Measurements from ENCODE around the gene CCDC60.
"Not testable (repeated sequence)": the region's sequence is repeated elsewhere in the genome, so short reads cannot be mapped to it uniquely, and the experiment has no call there.

CCDC60 gene

DNA sequence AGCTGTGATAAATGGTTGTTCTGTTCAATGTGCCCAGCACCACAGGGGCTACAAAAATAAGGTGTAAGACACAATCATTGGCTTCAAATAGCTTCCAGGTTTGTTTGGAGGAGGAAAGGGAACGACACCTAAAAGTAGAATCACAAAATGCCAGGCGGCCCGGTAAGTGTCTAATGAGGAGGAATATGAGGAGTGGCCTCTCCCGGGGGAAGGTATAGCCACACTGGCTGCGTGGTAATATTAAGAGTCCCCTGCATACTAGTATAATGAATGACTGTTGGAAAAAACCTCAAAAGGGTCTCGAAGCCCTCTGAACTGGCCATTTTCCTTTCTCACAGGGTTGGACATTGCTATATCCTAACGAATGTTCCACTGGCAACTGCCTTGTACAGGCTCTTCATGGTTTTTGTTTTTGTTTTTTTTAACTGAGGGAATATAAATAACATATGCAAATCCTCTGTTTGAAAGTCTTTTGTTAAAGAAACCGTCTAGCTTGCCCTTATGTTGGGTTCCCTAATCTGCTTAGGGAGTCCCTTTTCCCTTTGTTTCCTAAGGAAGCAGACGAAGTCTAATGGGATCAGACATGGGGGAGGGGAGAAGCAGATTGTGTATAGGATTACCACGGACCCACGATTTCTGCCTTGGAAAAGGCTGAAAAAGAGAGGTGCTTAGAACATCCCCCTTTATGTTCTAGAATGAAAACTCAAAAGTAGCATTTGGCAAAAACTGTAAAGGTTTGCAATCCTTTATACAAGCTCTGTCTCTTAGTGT, 4.2 kb downstream of the CCDC60 start:
- no peak for DNase-seq (ENCODE audit: low read depth)

DNA sequence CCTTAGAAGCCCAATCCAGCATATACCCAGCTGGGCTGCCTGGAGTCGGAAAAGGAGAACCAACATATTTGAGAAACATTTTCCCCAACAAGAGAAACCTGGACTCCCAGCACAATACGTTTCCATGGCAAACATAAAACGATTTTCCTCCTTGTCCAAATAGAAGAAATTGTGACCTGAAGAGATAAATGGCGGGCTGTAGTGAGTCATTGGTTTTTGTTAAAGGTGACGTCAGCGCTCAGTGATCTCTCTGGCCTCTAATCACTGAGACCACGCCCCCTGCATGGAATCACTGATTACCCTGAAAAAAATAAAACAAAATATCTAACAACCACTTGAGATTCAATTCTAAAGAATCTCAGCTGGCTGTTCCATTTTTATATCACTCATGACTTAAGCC, 6.0 kb downstream of the CCDC60 start:
- no peak for DNase-seq (ENCODE audit: low read depth)

DNA sequence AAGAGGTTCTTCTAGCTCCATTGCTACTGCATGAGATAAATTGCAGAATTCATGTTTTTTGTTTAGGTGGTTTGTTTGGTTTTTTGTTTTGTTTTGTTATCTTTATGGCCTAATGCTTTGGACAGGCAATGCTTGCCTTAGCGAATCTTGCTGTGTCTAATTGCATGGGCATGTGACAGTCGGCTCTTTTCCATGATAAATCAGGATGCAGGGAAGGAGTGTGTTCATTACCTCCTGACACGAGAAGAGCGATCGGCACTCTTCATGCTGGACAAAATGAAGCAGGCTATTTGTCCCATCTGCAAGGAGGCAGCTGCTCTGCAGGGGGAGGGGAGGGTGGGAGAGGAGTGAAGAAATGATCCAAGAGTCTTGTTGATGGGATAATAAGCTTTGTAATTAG, 6.5 kb downstream of the CCDC60 start:
- DNase-seq (ENCODE audit: low read depth), result no peak

DNA sequence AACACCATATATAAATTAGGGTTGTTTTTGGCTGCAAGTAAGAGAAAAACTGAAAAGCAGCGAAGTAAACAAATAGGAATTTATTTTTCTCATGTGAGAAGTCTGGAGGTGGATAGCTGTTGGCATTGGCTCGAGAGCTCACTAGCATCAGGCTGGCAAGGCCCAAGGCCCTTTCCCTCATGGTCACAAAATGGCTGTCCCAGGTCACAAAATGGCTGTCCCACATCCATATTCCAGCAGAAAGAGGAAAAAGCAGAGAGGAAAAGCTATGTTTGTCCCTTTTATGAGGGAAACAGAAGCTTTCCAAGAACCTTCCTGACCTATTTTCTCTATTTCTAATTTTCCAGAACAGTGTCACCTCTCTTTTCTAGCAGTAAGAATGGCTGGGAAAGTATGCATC, 7.5 kb downstream of the CCDC60 start:
- no peak for DNase-seq (ENCODE audit: low read depth)

DNA sequence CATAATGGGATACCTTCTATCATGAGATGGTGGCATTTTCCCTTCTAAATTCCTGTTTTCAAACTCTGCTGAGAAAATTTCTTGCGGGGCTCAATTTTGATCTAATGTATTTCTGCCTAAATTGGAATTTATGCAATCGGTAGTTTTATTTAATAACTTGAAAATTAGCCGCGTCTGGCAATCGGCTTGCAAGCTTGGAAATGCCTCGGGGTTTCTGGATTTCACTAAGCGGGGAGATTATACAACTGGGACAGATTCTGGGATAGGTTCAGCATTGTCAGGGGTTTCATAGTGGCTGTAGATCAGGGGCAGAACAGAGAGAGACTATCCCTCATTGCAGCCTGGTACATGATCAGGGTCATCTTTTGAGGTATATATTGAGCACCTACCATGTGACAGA, 8.6 kb downstream of the CCDC60 start:
- DNase-seq (ENCODE audit: low read depth), result no peak

DNA sequence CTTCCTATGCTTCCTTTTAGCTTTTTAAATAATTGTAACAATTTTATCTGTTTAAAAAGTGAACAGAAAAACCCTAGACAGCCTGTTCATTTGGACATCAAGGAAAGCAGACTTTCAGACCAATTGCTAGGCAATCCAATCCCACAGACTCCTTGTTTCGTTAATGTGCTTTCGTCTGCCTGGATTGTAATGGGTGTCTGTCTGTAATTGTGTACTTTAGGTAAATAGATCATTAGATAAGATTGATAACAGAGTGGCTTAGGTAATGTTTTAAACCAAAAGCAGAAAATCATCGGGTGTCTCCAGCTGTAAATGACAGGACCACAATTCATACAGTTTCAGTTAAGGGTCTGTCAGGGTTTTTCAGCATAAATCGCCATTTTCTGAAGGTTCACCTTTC, 19.6 kb downstream of the CCDC60 start:
- DNase-seq (ENCODE audit: low read depth), result no peak

DNA sequence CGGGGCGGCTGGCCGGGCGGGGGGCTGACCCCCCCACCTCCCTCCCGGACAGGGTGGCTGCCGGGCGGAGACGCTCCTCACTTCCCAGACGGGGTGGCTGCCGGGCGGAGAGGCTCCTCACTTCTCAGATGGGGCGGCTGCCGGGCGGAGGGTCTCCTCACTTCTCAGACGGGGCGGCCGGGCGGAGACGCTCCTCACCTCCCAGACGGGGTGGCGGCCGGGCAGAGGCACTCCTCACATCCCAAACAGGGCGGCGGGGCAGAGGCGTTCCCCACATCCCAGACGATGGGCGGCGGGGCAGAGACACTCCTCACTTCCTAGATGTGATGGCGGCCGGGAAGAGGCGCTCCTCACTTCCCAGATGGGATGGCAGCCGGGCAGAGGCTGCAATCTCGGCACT, 25.8 kb downstream of the CCDC60 start:
- DNase-seq (ENCODE audit: low read depth), result not testable (repeated sequence)

DNA sequence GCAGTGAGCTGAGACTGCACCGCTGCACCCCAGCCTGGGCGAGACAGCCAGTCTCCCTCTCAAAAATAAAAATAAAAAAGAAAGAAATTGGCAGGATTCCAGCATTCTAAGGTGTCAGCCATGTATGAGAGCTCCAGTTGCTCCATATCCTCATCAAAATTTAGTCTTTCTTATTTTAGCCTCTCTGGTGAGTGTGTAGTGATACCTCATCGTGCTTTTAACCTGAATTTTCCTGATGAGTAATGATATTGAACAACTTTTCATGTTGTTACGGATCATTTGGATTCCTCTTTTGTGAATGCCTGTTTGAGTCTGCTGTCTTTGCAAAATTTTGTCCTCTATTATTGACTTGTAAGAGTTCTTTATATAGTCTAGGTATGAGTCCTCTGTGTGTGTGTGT, 28.5 kb downstream of the CCDC60 start:
- no peak for DNase-seq (ENCODE audit: low read depth)

DNA sequence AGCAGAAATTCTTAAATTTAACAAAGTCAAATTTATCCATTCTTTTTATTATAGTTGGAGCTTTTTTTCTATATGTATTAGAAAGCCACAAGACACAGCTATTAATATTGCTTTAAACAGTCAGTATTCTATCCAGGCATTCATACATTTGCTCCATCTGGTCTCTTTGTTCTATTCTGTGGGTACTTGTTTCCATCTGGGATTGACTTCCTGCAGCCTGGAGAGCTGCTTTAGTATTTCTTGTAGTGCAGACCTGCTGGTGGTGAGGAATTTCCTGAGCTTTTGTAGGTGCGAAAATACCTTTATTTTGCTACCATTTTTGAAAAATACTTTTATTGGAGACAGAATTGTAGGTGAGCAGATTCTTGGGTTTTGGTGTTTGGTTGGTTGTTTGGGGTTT, 29.0 kb downstream of the CCDC60 start:
- DNase-seq (ENCODE audit: low read depth), result no peak

DNA sequence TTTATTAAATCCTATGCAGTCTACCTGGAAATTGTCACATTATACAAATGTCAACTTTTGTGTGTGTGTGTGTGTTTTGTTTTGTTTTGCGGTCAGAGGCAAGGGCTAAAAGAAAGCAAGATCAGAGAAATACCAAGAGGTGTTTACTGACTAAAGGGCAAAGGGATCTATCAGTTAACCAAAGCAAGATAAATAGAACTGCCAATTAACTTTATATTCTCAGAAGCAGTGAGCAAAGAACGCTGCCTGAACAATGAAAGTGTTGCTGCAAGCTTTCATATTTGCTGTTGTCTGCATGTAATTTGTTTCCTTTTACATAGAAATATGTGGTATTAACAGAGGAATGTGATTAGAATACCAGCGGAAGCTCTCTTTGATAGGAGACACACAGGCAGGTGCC, 30.9 kb downstream of the CCDC60 start:
- DNase-seq (ENCODE audit: low read depth), result no peak

DNA sequence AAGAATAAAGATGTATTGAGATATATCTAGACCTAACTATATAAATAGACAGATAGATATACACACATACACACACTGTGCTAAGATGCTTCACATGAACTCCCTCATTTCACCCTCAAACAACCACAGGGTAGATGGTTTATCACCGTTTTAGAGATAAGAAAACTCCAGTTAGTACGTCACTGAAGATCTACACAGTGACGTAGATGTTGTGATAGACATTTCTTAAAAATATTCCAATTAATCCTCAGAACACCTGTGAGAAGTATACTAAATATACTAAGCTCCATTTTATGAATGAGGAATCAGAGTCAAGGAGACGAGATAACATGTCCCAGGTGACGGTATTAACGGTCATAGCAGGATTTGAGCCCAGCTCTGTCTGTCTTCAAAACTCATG, 31.5 kb downstream of the CCDC60 start:
- DNase-seq (ENCODE audit: low read depth), result no peak

DNA sequence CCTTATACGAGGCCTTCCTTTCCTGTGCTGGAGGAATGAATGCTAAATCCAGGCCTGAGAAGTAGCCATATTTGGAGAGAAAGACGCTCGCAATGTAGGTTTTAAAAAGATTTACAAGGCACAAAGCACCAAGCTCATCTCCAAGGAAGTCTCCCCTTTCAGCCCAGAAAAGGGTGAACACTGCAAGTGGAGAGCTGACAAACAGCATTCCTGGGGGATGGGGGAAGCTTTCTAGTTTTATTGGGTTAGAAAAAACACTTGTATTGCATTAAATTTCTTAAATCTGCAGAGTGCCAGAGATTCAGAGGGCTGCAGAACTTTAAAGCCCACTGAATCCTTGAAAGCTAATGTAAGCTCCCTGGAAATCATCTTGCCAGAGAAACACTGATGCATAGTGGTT, 34.6 kb downstream of the CCDC60 start:
- no peak for DNase-seq (ENCODE audit: low read depth)

DNA sequence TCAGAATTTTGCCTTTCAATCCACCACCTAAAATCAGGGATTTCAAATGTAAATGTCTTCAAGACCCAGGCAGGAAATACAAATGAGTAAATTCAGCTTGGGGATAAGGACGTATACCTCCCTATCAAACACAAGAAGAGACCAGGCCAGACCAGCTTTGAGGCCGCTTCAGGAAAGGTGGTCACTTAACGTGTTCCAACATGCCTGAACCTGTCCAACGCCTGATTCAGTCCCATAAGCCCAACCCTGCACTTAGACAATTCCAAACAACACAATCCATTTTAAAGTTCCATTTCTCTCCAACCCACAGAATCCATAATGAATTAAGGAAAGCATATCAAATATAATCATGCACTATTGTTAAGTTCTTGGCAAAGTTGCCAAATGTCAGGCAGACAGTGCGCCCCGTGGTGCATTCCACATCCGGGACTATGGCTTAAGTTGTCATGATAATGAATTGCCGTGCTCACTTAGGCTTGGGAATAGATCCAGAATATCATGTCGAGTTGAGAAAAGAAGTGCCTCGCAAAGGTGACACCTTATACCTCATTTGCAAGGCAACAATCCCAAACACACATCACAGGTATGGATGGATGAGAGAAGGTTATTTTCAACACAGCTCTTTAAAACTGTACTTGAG, 35.5 kb downstream of the CCDC60 start:
- no peak for DNase-seq (ENCODE audit: low read depth)

DNA sequence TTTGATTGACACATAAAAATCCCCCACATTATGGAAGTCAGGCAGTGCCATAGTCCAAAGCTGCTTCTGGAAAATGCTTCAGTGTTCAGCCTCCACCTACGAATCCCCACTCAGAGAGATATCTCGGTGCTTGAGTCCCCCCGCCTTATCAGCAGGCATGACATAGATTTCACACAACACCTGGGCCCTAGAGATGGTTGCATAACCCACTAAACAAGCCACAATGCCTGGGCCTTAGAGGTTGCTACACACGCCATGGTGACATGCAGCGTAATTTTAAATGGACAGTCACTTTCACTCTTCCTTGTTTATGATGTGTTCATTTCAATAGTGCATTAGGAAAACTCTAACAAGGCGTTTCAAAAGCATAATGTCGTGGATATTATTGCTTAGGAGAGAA, 38.0 kb downstream of the CCDC60 start:
- no peak for DNase-seq (ENCODE audit: low read depth)

DNA sequence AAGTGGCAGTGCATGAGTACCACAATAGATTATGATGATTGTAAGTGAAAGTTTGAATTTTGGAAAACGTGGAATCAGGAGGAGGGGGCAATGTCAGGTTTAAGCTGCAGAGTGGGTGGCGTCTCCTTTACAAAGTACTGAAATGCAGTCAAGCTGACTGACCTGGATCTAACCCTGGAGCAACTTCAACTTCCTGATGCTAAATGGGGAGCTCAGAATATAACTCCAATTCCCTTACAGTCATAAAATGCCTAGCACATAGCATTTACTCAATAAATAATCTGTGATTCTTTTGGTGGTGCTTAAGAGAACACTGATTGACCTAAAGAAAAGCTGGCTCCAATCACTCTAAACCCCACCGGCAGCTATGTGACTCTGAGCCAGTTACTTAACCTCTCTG, 38.5 kb downstream of the CCDC60 start:
- no peak for DNase-seq (ENCODE audit: low read depth)

DNA sequence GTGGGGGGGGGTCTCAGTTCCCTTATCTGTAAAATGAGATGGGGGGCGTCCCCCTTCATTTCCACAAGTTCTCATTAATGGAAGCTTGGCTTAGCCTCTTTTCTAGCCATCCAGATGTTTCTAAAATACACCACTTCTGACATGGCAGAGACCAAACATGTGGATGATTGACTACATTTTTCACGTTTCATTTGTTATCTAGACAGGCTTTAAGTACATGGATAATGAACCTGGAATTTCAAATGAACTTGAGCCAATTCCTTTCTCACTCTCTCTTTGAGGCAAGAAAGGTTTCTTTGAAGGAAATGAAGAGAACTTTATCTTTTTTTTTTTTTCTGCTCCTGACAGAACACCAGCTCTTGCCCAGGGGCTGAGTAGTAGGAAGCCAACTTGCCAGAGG, 39.1 kb downstream of the CCDC60 start:
- DNase-seq (ENCODE audit: low read depth), result no peak

DNA sequence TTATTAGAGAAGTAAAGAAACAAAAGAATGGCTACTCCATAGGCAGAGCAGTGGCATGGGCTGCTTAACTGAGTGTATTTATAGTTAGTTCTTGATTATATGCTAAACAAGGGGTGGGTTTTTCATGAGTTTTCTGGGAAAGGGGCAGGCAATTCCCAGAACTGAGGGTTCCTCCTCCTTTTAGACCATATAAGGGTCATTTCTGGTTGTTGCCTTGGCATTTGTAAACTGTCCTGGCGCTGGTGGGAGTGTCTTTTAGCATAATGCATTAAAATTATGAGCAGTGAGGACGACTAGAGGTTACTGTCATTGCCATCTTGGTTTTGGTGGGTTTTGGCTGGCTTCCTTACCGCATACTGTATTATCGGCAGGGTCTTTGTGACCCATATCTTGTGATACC, 40.1 kb downstream of the CCDC60 start:
- no peak for DNase-seq (ENCODE audit: low read depth)

DNA sequence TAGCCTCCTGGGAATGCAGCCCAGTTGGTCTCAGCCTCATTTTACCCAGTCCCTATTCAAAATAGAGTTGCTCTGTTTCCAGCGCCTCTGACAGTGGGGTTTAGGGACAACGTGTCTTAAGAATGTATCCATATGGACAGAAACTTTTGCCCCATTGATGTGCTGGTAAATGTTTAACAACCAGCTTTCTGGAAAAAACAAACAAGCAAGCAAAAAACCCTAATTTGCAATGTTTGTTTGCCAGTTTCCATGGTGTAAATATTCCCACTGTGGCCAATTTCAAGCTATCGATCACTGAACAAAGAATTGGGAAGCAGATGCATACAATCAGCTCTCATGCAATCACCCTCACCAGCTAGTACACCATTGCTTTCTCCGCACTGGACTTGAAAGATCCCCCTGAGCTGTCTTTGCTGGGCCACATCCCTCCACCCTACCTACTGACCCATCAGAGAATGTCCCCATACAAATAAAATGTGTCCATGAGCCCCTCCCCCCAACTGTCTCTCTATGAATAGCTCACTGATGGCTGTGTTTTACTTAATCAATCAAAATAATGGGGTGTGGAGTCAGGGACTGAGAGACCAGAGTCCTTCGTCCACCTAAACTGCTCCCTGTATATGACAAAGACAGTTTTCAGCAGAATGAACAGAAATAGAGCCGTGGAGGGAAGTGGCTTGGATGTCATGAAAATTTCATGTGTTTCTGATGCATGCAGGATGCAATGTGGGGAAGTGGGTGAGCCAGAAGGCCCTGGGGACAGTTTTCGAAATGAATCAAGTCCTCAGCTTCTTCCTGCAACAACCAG, 40.8 kb downstream of the CCDC60 start:
- no peak for DNase-seq (ENCODE audit: low read depth)

DNA sequence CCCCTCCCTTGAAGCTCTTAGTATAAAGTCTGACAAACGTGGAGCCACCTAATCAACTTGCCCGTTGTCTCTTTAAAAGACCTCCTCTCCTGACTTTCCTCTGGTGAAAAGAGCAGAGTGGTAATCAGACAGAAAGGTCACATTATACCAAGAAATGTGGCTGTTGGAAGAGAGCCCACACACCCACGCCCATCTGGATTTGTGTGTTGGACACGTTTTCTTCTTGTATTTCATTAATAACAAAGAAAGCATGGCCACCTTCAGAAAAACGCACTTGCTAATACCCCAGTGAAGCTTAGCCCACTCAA, 41.3 kb downstream of the CCDC60 start:
- DNase-seq (ENCODE audit: low read depth), result no peak

DNA sequence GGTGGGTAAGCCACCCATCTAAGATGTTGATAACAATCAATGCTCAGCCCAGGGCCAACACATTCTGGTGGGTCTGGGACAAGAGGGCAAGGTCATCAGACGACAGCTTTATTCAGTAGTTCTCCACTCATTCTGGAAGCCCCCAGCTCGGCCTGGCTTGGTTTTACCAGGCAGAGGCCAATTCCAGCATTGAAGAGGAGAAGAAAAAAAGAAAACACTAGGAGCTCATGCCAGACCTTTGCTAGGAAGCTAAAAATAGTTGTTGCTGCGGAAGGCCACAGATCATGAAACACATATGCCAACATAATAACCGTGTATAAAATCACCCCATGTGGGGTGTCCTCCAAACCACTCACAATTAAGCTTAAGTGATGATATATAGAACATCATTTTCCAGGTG, 44.4 kb downstream of the CCDC60 start:
- DNase-seq (ENCODE audit: low read depth), result no peak

DNA sequence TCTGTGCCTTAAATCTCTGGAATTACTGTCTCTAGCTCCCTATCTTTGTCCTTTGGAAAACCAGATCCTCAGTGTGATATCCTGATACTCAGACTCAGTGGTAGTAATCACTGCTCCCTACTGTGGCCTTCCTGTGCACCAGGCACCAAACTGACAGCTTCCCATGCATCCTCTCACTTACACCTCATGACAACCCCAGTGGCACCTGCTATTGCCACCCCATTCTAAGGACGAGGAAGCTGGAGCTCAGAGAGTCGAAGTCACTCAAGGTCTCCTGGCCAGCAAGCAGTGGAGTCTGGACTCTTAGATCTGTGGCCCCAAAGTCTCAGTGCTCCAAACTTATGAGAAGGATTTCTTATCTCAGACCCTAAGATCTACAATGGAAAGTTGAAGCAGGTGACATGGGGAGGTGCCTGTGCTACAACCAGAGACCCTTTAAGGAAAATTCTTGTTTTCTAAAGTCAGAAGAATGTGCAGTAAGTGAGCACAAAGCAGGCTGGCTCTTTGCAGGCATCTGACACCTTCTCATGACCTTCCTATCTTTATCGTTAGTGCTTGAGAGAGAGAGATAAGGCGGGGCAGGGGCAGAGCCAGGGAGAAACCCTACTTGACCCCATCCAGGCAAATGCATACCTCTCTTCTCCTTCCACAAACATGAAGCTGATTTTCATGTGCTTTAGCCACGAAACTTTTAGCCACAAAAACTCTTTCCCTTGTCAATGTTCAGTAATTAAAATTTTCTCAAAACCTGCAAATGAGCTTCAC, 47.1 kb downstream of the CCDC60 start:
- no peak for DNase-seq (ENCODE audit: low read depth)

DNA sequence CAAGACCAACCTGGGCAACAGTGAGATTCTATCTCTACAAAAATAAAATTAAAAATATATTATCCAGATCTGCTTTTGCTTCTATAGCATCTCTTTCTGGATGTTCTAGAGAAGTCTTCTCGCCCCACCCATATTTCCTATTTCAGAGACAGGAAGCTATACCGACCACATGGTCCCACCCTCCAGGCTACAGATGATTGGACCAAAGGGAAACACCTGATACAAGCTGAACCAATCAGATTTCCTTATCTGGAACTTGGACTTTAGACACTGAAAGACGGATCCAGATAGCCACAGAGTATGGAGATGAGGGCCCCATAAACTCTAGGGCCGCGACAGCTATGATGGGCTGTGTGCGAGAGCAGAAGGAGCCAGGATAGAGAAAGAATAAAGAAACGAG, 48.7 kb downstream of the CCDC60 start:
- no peak for DNase-seq (ENCODE audit: low read depth)

DNA sequence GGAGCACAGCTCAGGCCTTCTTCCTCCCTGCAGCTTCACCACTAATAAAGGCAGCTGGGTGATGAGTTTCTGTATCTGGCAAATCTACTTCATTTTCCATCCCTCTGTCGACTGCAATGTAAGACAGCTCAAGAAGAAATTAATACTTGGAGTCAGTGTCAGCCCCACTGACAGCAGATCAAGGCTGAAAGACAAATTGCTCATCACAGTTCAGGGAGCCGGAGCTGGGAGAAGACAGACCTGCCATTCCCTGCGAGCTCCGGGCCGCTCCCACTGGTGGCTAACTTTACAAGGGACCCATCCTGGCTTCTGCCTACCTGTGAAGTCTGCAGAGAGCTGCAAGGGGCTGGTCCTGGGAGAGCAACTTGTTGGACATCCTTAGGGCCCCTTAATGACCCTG, 49.8 kb downstream of the CCDC60 start:
- no peak for DNase-seq (ENCODE audit: low read depth)
